Upper lobe of left lung (tissue), 6 donors: Measurements from ENCODE around the gene AQR. TPM values are rescaled to one million over a fixed set of nuclear protein-coding genes. Genes with fewer than 3 reads are reported as not detected.

ENCODE experiments used
- ATAC-seq, 2 donors: fragments of 200-7000 bp; cut with Tn5 transposase; one replicate each; pipeline ENCODE4 v1.9.1; 2022; ENCODE audit warnings: mild to moderate bottlenecking in 2 of 2, moderate library complexity in 2 of 2; ENCODE audit not compliant: low FRiP score in 2 of 2
- DNase-seq, 2 donors: peaks; one replicate each; pipeline ENCODE4 v3.0.0-alpha.2; 2019 to 2020
- H3K27ac ChIP-seq, 4 donors: fragments of 200-600 bp; sonication (generic); one replicate each; pipeline ENCODE4 v1.5.1; 2016 to 2019
- H3K27me3 ChIP-seq, 4 donors: fragments of 200-600 bp; sonication (generic); one replicate each; pipeline ENCODE4 v1.5.1; 2017 to 2019
- H3K36me3 ChIP-seq, 4 donors: fragments of 200-600 bp; sonication (generic); one replicate each; pipeline ENCODE4 v1.5.1; 2016 to 2019
- H3K4me1 ChIP-seq, 4 donors: fragments of 200-600 bp; sonication (generic); one replicate each; pipeline ENCODE4 v1.5.1; 2018 to 2019
- H3K4me3 ChIP-seq, 4 donors: fragments of 200-600 bp; sonication (generic); one replicate each; pipeline ENCODE4 v1.5.1; 2017 to 2019; ENCODE audit warnings: mild to moderate bottlenecking in 2 of 4, moderate library complexity in 1 of 4
- H3K9me3 ChIP-seq, 4 donors: fragments of 200-600 bp; sonication (generic); one replicate each; pipeline ENCODE4 v1.5.1; 2018 to 2019
- EP300 ChIP-seq, 4 donors: sonication (generic); formaldehyde crosslinking; IDR thresholded peaks; one replicate each; pipeline ENCODE4 v1.5.1; 2017; ENCODE audit warnings: antibody characterized with exemption in 4 of 4, control low read depth in 2 of 4
- POLR2A ChIP-seq, 4 donors: fragments of 450-650 bp; IDR thresholded peaks; one replicate each; pipeline ENCODE4 v1.5.1; 2016 to 2017; ENCODE audit warnings: antibody characterized with exemption in 4 of 4, mild to moderate bottlenecking in 2 of 4
- POLR2AphosphoS5 ChIP-seq, 2 donors: sonication (generic); formaldehyde crosslinking; IDR thresholded peaks; one replicate each; pipeline ENCODE4 v1.5.1; 2017; ENCODE audit warnings: antibody characterized with exemption in 2 of 2
- WGBS, 2 donors: methylation state at CpG; one replicate each; pipeline ENCODE4 v1.1.5; 2017 to 2018; 5-methylcytosine and 5-hydroxymethylcytosine counted together
- total RNA-seq, 6 donors: library from RNA; depleted of rRNA in 4 of 6; stranded (reverse); fragments of >200 nt in 4 of 6; gene quantifications; one replicate each; pipeline versions ENCODE4 v1.1.0 to v1.2.1, GENCODE V29; 2016 to 2021
- TF ChIP-seq, protein P1 (sequence below), 6 experiments: fragments of 450-650 bp in 4 of 6; fragments of 200-600 bp in 2 of 6; sonication (generic) in 2 of 6; IDR thresholded peaks; one replicate each; pipeline ENCODE4 v1.5.1; 2016 to 2019; ENCODE audit warnings: antibody characterized with exemption in 6 of 6
- donor health status: DM: no; HTN: no; CAD: no; lungs with moderate emphysema.
- donor health status: DM: no; HTN: yes; CAD: no; lungs with severe emphysema.

Gene AQR
- total RNA-seq, 6 donors from 2014 or later, result 9.9 to 40.2 (median 22.6) TPM

DNA sequence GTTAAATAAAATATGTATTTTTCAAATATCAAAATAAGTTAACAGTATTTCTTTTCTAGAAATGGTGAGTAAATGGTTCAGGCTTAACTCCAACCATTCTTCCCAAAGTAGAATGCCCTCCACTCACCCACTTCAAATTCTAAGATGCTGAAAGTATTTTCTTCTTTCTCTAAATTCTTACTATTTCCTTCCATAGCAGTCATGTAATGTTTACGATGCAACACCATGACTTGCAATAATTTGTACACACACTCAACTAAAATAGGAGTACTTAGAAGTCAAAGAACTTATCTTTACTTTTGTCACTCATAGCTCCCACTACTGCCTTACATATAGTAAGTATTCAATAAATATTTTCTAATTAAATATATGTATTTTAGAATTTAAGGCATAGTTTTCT, 65.0 kb downstream of the AQR start:
- no peak for ATAC-seq
- Histone ChIP-seq H3K9me3 (no peaks in the 10 kb centered on the region), H3K4me3 (no peak overlapping the region), H3K27me3 (no peaks in the 10 kb centered on the region), H3K27ac (no peak overlapping the region), H3K4me1 (no peaks in the 10 kb centered on the region), H3K36me3 (peaks cover 16 to 100% (median 44%) of the 10 kb centered on the region in 4 donors)
- no peak for DNase-seq
- no peak for TF ChIP-seq POLR2A (IDR thresholded peaks at IDR 0.05)
- TF ChIP-seq, protein P1, sequence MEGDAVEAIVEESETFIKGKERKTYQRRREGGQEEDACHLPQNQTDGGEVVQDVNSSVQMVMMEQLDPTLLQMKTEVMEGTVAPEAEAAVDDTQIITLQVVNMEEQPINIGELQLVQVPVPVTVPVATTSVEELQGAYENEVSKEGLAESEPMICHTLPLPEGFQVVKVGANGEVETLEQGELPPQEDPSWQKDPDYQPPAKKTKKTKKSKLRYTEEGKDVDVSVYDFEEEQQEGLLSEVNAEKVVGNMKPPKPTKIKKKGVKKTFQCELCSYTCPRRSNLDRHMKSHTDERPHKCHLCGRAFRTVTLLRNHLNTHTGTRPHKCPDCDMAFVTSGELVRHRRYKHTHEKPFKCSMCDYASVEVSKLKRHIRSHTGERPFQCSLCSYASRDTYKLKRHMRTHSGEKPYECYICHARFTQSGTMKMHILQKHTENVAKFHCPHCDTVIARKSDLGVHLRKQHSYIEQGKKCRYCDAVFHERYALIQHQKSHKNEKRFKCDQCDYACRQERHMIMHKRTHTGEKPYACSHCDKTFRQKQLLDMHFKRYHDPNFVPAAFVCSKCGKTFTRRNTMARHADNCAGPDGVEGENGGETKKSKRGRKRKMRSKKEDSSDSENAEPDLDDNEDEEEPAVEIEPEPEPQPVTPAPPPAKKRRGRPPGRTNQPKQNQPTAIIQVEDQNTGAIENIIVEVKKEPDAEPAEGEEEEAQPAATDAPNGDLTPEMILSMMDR (IDR thresholded peaks at IDR 0.05), result no peak
- TF ChIP-seq EP300 (IDR thresholded peaks at IDR 0.05), result no peak
- TF ChIP-seq POLR2AphosphoS5 (IDR thresholded peaks at IDR 0.05), result no peak
- WGBS, 2 donors, result 79 to 84% methylated on average over 1 of the region's 1 CpG

- Histone ChIP-seq H3K27me3 (no peaks in the 10 kb centered on the region), H3K4me3 (no peak overlapping the region), H3K27ac (no peak overlapping the region), H3K9me3 (no peaks in the 10 kb centered on the region), H3K4me1 (no peaks in the 10 kb centered on the region), H3K36me3 (peaks cover 8 to 97% (median 30%) of the 10 kb centered on the region in 4 donors)
- DNase-seq (no peak), ATAC-seq (no peak)
- TF ChIP-seq POLR2A (IDR thresholded peaks at IDR 0.05) (no peak), EP300 (IDR thresholded peaks at IDR 0.05) (no peak), POLR2AphosphoS5 (IDR thresholded peaks at IDR 0.05) (no peak)
- TF ChIP-seq, protein P1 (IDR thresholded peaks at IDR 0.05), result no peak
- WGBS, 2 donors, result 88 to 94% methylated on average over 7 of the region's 7 CpGs
Observed at GRCh38 chr15:34900748-34901147, 68.8 kb downstream of the AQR start.

- Histone ChIP-seq H3K9me3 (peaks cover 0 to 12% (median 5%) of the 10 kb centered on the region in 4 donors), H3K4me1 (no peaks in the 10 kb centered on the region), H3K27me3 (no peaks in the 10 kb centered on the region), H3K27ac (no peak overlapping the region), H3K4me3 (no peak overlapping the region), H3K36me3 (peaks cover 12 to 83% (median 43%) of the 10 kb centered on the region in 4 donors)
- TF ChIP-seq, protein P1 (IDR thresholded peaks at IDR 0.05), result no peak
- TF ChIP-seq POLR2A (IDR thresholded peaks at IDR 0.05), result no peak
- TF ChIP-seq EP300 (IDR thresholded peaks at IDR 0.05), result no peak
- TF ChIP-seq POLR2AphosphoS5 (IDR thresholded peaks at IDR 0.05), result no peak
- DNase-seq (no peak), ATAC-seq (no peak)
- WGBS, 2 donors, result 97% methylated on average over 5 of the region's 5 CpGs
Observed at GRCh38 chr15:34896183-34896582, 73.4 kb downstream of the AQR start.

GRCh38 chr15:34893967-34894366, 75.6 kb downstream of the AQR start:
- H3K27ac ChIP-seq, result no peak overlapping the region
- no peak for ATAC-seq

More at GRCh38 chr15:34893967-34894366, 75.6 kb downstream of the AQR start:
- H3K27me3 ChIP-seq, result no peaks in the 10 kb centered on the region
- H3K9me3 ChIP-seq, result peaks cover 0 to 12% (median 5%) of the 10 kb centered on the region in 4 donors
- peaks cover 5 to 78% (median 43%) of the 10 kb centered on the region in 4 donors for H3K36me3 ChIP-seq
- H3K4me1 ChIP-seq, result no peaks in the 10 kb centered on the region
- TF ChIP-seq POLR2AphosphoS5 (IDR thresholded peaks at IDR 0.05) (no peak), POLR2A (IDR thresholded peaks at IDR 0.05) (no peak), EP300 (IDR thresholded peaks at IDR 0.05) (no peak)
- TF ChIP-seq, protein P1 (IDR thresholded peaks at IDR 0.05), result no peak
- H3K4me3 ChIP-seq, result no peak overlapping the region
- DNase-seq, result no peak
